ENCODE results near the gene TCF3. TPM values are rescaled to one million over a fixed set of nuclear protein-coding genes. Genes with fewer than 3 reads are reported as not detected.

Gene TCF3
- total and polyA plus RNA-seq, 2 donors (not counting 3 experiments of a cell fraction or from before 2014, with no cell fraction given) = 147 to 193 TPM

DNA sequence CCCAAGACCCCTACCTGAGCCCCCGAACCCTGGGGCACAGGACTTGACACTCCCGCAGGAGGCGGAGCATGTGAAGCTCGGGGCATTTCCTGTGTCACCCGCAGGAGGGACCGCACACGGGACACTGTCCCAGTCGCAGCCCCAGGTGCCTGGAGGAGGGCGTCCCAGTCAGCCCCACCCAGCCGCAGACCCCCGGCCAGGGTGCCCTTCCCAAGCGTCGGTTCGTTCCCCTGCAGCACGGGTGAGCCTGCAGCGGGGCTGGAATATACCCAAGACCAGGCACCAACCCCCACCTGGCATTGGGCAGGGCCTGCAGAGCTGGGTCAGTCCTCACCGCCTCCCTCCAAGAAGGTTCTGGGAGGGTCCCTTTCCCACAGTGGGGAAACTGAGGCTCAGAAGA, 21.6 kb downstream of the TCF3 start:
- Histone ChIP-seq H2AFZ (ENCODE audit: low read depth, low read length) (no peak overlapping the region), H3K27ac (ENCODE audit: insufficient read depth, low read depth, low read length) (no peak overlapping the region), H4K20me1 (replicated peaks; ENCODE audit: control insufficient read depth, extremely low read depth, insufficient read depth, low read length) (no peaks in the 10 kb centered on the region), H3K79me2 (ENCODE audit: control insufficient read depth, insufficient read depth, low read length) (peaks cover 9% of the 10 kb centered on the region), H3K9ac (replicated peaks; ENCODE audit: extremely low read depth, insufficient read depth, low read length) (no peak overlapping the region), H3K4me2 (ENCODE audit: insufficient read depth, low read length) (no peak overlapping the region), H3K9me1 (replicated peaks; ENCODE audit: control insufficient read depth, extremely low read depth, insufficient read depth, low read length) (no peaks in the 10 kb centered on the region), H3K9me3 (replicated peaks; ENCODE audit: control insufficient read depth, insufficient read depth, low read length) (no peaks in the 10 kb centered on the region), H3K36me3 (ENCODE audit: control insufficient read depth in 2 of 2, extremely low read depth in 1 of 2, insufficient read depth in 2 of 2, low read length in 2 of 2) (peaks cover 4 to 39% of the 10 kb centered on the region in 2 experiments), H3K27me3 (ENCODE audit: control insufficient read depth in 2 of 2, insufficient read depth in 2 of 2, low read length in 2 of 2) (no peaks in the 10 kb centered on the region), H3K4me3 (replicated peaks in 1 of 3; ENCODE audit: insufficient read depth in 1 of 3, low read depth in 1 of 3, low read length in 3 of 3) (no peak overlapping the region), H3K4me1 (ENCODE audit: control insufficient read depth, extremely low read depth, insufficient read depth, low read length) (no peaks in the 10 kb centered on the region)
- intact Hi-C loops (cut with micrococcal nuclease) = no loop called here
- FAIRE-seq (no peak), DNase-seq (ENCODE audit: low read depth, low spot score) (no peak)
- no peak for TF ChIP-seq MYC (IDR thresholded peaks at IDR 0.05; ENCODE audit: low read depth, low read length)
- no TSS peak for BruUV-seq (replicated peaks)
- ChIA-PET CTCF (no interaction called here), POLR2A (no interaction called here)
- dilution Hi-C loops (cut with MboI; ENCODE audit: extremely low pct_ligation_motif_present, low sequenced_read_pairs) = no loop called here

DNA sequence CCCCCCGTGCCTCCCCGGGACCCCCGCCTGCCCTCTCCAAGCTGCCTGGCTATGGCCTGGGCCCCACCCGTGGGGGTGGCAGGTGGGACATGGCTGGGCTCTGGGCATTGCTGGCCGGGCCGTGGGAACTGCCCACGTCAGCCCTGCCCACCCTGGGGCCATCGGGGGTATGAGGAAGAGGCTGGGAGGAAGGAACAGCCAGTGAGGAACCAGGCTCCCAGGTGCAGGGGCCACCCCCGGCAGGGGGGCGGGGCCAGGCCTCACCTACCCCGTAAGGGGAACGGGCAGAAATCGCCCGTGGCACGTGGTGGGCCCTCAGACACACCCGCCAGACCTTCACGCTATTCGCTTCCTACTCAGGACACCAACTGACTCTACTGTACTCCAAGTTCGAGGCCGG, 22.4 kb downstream of the TCF3 start:
- no peak overlapping the region for H2AFZ ChIP-seq (ENCODE audit: low read depth, low read length)
- no peak overlapping the region for H3K9ac ChIP-seq (replicated peaks; ENCODE audit: extremely low read depth, insufficient read depth, low read length)
- no peaks in the 10 kb centered on the region for H3K27me3 ChIP-seq (ENCODE audit: control insufficient read depth in 2 of 2, insufficient read depth in 2 of 2, low read length in 2 of 2)
- ChIA-PET POLR2A (no interaction called here), CTCF (no interaction called here)
- FAIRE-seq (no peak), DNase-seq (ENCODE audit: low read depth, low spot score) (no peak)
- H3K36me3 ChIP-seq (ENCODE audit: control insufficient read depth in 2 of 2, extremely low read depth in 1 of 2, insufficient read depth in 2 of 2, low read length in 2 of 2) = peaks cover 7 to 40% of the 10 kb centered on the region in 2 experiments
- no TSS peak for BruUV-seq (replicated peaks)
- no peaks in the 10 kb centered on the region for H4K20me1 ChIP-seq (replicated peaks; ENCODE audit: control insufficient read depth, extremely low read depth, insufficient read depth, low read length)
- intact Hi-C loops (cut with micrococcal nuclease) = no loop called here
- peaks cover 3% of the 10 kb centered on the region for H3K79me2 ChIP-seq (ENCODE audit: control insufficient read depth, insufficient read depth, low read length)
- no peak overlapping the region for H3K4me3 ChIP-seq (replicated peaks in 1 of 3; ENCODE audit: insufficient read depth in 1 of 3, low read depth in 1 of 3, low read length in 3 of 3)
- no peaks in the 10 kb centered on the region for H3K4me1 ChIP-seq (ENCODE audit: control insufficient read depth, extremely low read depth, insufficient read depth, low read length)
- no peaks in the 10 kb centered on the region for H3K9me3 ChIP-seq (replicated peaks; ENCODE audit: control insufficient read depth, insufficient read depth, low read length)
- no peak overlapping the region for H3K27ac ChIP-seq (ENCODE audit: insufficient read depth, low read depth, low read length)
- dilution Hi-C loops (cut with MboI; ENCODE audit: extremely low pct_ligation_motif_present, low sequenced_read_pairs) = no loop called here
- no peak for TF ChIP-seq EZH2 (IDR thresholded peaks at IDR 0.05; ENCODE audit: borderline replicate concordance, low read depth, low read length, severe bottlenecking)
- no peak for TF ChIP-seq MYC (IDR thresholded peaks at IDR 0.05; ENCODE audit: low read depth, low read length)
- TF ChIP-seq CTCF (IDR thresholded peaks at IDR 0.05; ENCODE audit: extremely low read depth in 1 of 2, insufficient read depth in 1 of 2, low read depth in 1 of 2, low read length in 2 of 2) = no peak
- no peak for TF ChIP-seq FOS (IDR thresholded peaks at IDR 0.05; ENCODE audit: borderline replicate concordance, insufficient read depth, low read length)
- TF ChIP-seq JUN (IDR thresholded peaks at IDR 0.05; ENCODE audit: borderline replicate concordance, insufficient read depth, insufficient read length, low read depth) = no peak
- no peak for TF ChIP-seq MAX (IDR thresholded peaks at IDR 0.05; ENCODE audit: insufficient read depth, insufficient read length)
- TF ChIP-seq GATA2 (IDR thresholded peaks at IDR 0.05; ENCODE audit: insufficient read depth, insufficient read length, low read depth, low read length) = no peak
- TF ChIP-seq POLR2A (IDR thresholded peaks at IDR 0.05; ENCODE audit: low read depth, low read length) = no peak
- TF ChIP-seq POLR2AphosphoS5 (IDR thresholded peaks at IDR 0.05; ENCODE audit: insufficient read depth, low read depth, low read length) = no peak
- H3K9me1 ChIP-seq (replicated peaks; ENCODE audit: control insufficient read depth, extremely low read depth, insufficient read depth, low read length) = no peaks in the 10 kb centered on the region
- no peak overlapping the region for H3K4me2 ChIP-seq (ENCODE audit: insufficient read depth, low read length)
